GM23338 (cell line): ENCODE measurements around the gene DUSP9. TPM values are rescaled to one million over a fixed set of nuclear protein-coding genes. Genes with fewer than 3 reads are reported as not detected.

Experiments used
- ATAC-seq: fragments of 200-7000 bp; cut with Tn5 transposase; 3 replicates; pipeline ENCODE4 v1.9.1; 2020
- DNase-seq: peaks from one replicate; pipeline ENCODE4 v3.0.0-alpha.2; 2015; ENCODE audit warnings: low spot score
- H2AFZ ChIP-seq: fragments of 200-600 bp; sonication (generic); 2 replicates; pipeline ENCODE4 v1.8.0; 2016; ENCODE audit warnings: antibody characterized with exemption, mild to moderate bottlenecking, moderate library complexity
- H3F3A ChIP-seq: fragments of 200-600 bp; sonication (generic); replicated peaks from 2 replicates; pipeline ENCODE4 v1.8.0; 2017; ENCODE audit warnings: antibody characterized with exemption, mixed run types, low read depth
- H3K27ac ChIP-seq: fragments of 200-600 bp; sonication (generic); 2 replicates; pipeline ENCODE4 v1.6.1; 2016; ENCODE audit warnings: low read depth
- H3K27me3 ChIP-seq: fragments of 200-600 bp; sonication (generic); 2 replicates; pipeline ENCODE4 v1.8.0; 2016; ENCODE audit warnings: mild to moderate bottlenecking, mixed run types, moderate library complexity; ENCODE audit not compliant: insufficient read depth
- H3K36me3 ChIP-seq: fragments of 200-600 bp; sonication (generic); 2 replicates; pipeline ENCODE4 v1.8.0; 2016; ENCODE audit warnings: mild to moderate bottlenecking; ENCODE audit not compliant: insufficient read depth
- H3K4me1 ChIP-seq: fragments of 200-600 bp; sonication (generic); 2 replicates; pipeline ENCODE4 v1.8.0; 2016; ENCODE audit warnings: mild to moderate bottlenecking, moderate library complexity; ENCODE audit not compliant: insufficient read depth
- H3K4me2 ChIP-seq: fragments of 200-600 bp; sonication (generic); 2 replicates; pipeline ENCODE4 v1.7.1; 2017; ENCODE audit warnings: mixed run types
- H3K4me3 ChIP-seq: fragments of 200-600 bp; sonication (generic); 2 replicates; pipeline ENCODE4 v1.6.1; 2016; ENCODE audit warnings: mixed run types
- H3K79me2 ChIP-seq: fragments of 200-600 bp; sonication (generic); replicated peaks from 2 replicates; pipeline ENCODE4 v1.8.0; 2017; ENCODE audit warnings: mild to moderate bottlenecking; ENCODE audit not compliant: insufficient read depth
- H3K9me2 ChIP-seq: fragments of 200-600 bp; sonication (generic); 2 replicates; pipeline ENCODE4 v1.8.0; 2017; ENCODE audit not compliant: insufficient read depth
- H4K20me1 ChIP-seq: fragments of 200-600 bp; sonication (generic); replicated peaks from 2 replicates; pipeline ENCODE4 v1.8.0; 2017; ENCODE audit warnings: mild to moderate bottlenecking; ENCODE audit not compliant: insufficient read depth
- H3K27ac Mint-ChIP-seq: 2 replicates; pipeline ENCODE4 v1.8.0; 2020; ENCODE audit warnings: inconsistent platforms, mild to moderate bottlenecking, moderate library complexity, mixed read lengths
- H3K27me3 Mint-ChIP-seq: 3 replicates; pipeline ENCODE4 v1.8.0; 2022; ENCODE audit warnings: low read depth, mild to moderate bottlenecking, moderate library complexity, mixed read lengths, inconsistent platforms; ENCODE audit not compliant: insufficient read depth, poor library complexity
- H3K36me3 Mint-ChIP-seq: 3 replicates; pipeline ENCODE4 v1.8.0; 2021; ENCODE audit warnings: low read depth, mild to moderate bottlenecking, inconsistent platforms, moderate library complexity, mixed read lengths
- H3K4me1 Mint-ChIP-seq: 3 replicates; pipeline ENCODE4 v1.8.0; 2020; ENCODE audit warnings: mild to moderate bottlenecking, inconsistent platforms, mixed read lengths
- H3K4me3 Mint-ChIP-seq: 3 replicates; pipeline ENCODE4 v1.8.0; 2021; ENCODE audit warnings: moderate library complexity, mild to moderate bottlenecking, inconsistent platforms, mixed read lengths
- H3K9me3 Mint-ChIP-seq: 3 replicates; pipeline ENCODE4 v1.8.0; 2020; ENCODE audit warnings: moderate library complexity, mild to moderate bottlenecking, inconsistent platforms, mixed read lengths
- EZH2 ChIP-seq: fragments of 200-600 bp; sonication (generic); IDR thresholded peaks from one replicate; pipeline ENCODE4 v1.8.0; 2017; ENCODE audit warnings: antibody characterized with exemption, mild to moderate bottlenecking, low read depth; ENCODE audit not compliant: unreplicated experiment
- STAT1 ChIP-seq: IDR thresholded peaks from one replicate; pipeline ENCODE4 v1.6.1; 2016; ENCODE audit warnings: antibody characterized with exemption; ENCODE audit not compliant: unreplicated experiment
- ZNF462 ChIP-seq: fragments of 250-450 bp; sonication (Bioruptor Pico); IDR thresholded peaks from 2 replicates; pipeline ENCODE4 v1.5.0; 2020; ENCODE audit warnings: mild to moderate bottlenecking, moderate library complexity
- polyA plus RNA-seq: library from polyadenylated mRNA; unstranded; fragments of >200 nt; fragmentation: Nextera tagmentation; extraction: Ambion mirVana; gene quantifications from 2 replicates; pipeline ENCODE4 v1.2.1, GENCODE V29; 2016
- total RNA-seq: library from RNA; depleted of rRNA; stranded (reverse); fragments of >200 nt; shearing (Covaris generic); gene quantifications from 2 replicates; pipeline ENCODE4 v1.2.3, GENCODE V29; 2014
- TF ChIP-seq, protein P1 (sequence below), 2 experiments: fragments of 200-600 bp in 1 of 2; sonication (generic) in 1 of 2; conservative IDR thresholded peaks; 2 replicates each; pipeline versions ENCODE4 v1.5.1 to v1.6.1; 2016 to 2017; ENCODE audit warnings: antibody characterized with exemption in 2 of 2, low read depth in 2 of 2, mild to moderate bottlenecking in 2 of 2, moderate library complexity in 1 of 2

The DUSP9 gene
- total and polyA plus RNA-seq, 2 experiments from 2014 or later: 0.71 to 3.9 TPM

GRCh38 chrX:153659268-153659667 is 12.3 kb downstream of the DUSP9 start (continued):
- no peak for TF ChIP-seq ZNF462 (CRISPR knock-in tag)

DNA sequence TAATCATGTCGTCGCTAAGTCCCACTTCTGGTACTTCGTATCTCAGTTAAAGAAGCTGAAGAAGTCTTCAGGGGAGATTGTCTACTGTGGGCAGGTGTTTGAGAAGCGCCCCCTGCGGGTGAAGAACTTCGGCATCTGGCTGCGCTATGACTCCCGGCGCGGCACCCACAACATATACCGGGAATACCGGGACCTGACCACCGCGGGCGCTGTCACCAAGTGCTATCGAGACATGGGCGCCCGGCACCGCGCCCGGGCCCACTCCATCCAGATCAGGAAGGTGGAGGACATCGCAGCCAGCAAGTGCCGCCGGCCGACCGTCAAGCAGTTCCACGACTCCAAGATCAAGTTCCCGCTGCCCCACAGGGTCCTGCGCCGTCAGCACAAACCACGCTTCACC is 15.3 kb downstream of the DUSP9 start:
- Mint-ChIP-seq H3K4me1 (no peaks in the 10 kb centered on the region; the same call in 2 of the 3 replicates), H3K36me3 (no peaks in the 10 kb centered on the region), H3K9me3 (no peaks in the 10 kb centered on the region), H3K4me3 (peak overlapping the region; percentile 57), H3K27ac (no peak overlapping the region), H3K27me3 (peaks cover 6% of the 10 kb centered on the region)
- no peaks in the 10 kb centered on the region for H3K79me2 ChIP-seq
- ATAC-seq (peak; percentile 91), DNase-seq (peak; percentile 81)
- 0 out of 2 replicates have a peak overlapping the region, but pooled peaks have one; percentile 72 for H2AFZ ChIP-seq
- no peaks in the 10 kb centered on the region for H4K20me1 ChIP-seq
- H3K4me2 ChIP-seq: peak overlapping the region; percentile 57; the same call in 1 of the 2 replicates
- TF ChIP-seq, protein P1, sequence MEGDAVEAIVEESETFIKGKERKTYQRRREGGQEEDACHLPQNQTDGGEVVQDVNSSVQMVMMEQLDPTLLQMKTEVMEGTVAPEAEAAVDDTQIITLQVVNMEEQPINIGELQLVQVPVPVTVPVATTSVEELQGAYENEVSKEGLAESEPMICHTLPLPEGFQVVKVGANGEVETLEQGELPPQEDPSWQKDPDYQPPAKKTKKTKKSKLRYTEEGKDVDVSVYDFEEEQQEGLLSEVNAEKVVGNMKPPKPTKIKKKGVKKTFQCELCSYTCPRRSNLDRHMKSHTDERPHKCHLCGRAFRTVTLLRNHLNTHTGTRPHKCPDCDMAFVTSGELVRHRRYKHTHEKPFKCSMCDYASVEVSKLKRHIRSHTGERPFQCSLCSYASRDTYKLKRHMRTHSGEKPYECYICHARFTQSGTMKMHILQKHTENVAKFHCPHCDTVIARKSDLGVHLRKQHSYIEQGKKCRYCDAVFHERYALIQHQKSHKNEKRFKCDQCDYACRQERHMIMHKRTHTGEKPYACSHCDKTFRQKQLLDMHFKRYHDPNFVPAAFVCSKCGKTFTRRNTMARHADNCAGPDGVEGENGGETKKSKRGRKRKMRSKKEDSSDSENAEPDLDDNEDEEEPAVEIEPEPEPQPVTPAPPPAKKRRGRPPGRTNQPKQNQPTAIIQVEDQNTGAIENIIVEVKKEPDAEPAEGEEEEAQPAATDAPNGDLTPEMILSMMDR (conservative IDR thresholded peaks at IDR 0.05; ENCODE audit: low read depth in 2 of 2): peak; percentile 55 to 67
- TF ChIP-seq STAT1 (no peak), EZH2 (no peak)
- H3K27ac ChIP-seq: no peak overlapping the region
- no peaks in the 10 kb centered on the region for H3K36me3 ChIP-seq
- H3K4me1 ChIP-seq: no peaks in the 10 kb centered on the region
- H3K27me3 ChIP-seq: peaks cover 13% of the 10 kb centered on the region
- H3F3A ChIP-seq: no peaks in the 10 kb centered on the region
- no peaks in the 10 kb centered on the region for H3K9me2 ChIP-seq
- peak overlapping the region; percentile 34; the same call in 1 of the 2 replicates for H3K4me3 ChIP-seq
